ENCODE measurements around the gene IFT122. TPM values are rescaled to one million over a fixed set of nuclear protein-coding genes. Genes with fewer than 3 reads are reported as not detected.

IFT122 gene
- total and polyA plus RNA-seq, 2 of the 4 experiments (the other 2 are of a cell fraction): 16.8 to 28.0 TPM

GRCh38 chr3:129514563-129514962 lies 74.5 kb downstream of the IFT122 start:
- no peak for ATAC-seq (ENCODE audit: low read depth)
- WGBS, 2 experiments (ENCODE audit: extremely low coverage in 2 of 2, insufficient read length in 1 of 2): 93% methylated on average over 3 of the region's 6 CpGs; no CpG with 5 or more reads in 1 of the 2 experiments
- CTCF ChIA-PET: no interaction called here

More at GRCh38 chr3:129514563-129514962, 74.5 kb downstream of the IFT122 start:
- dilution Hi-C loops (cut with HindIII; ENCODE audit: low sequenced_read_pairs, unreplicated experiment): no loop called here
- Histone ChIP-seq H2BK15ac (ENCODE audit: low read depth, low read length) (no peak overlapping the region), H4K20me1 (ENCODE audit: insufficient read depth, low read length) (no peaks in the 10 kb centered on the region), H4K91ac (ENCODE audit: insufficient read depth, low read depth, low read length) (no peak overlapping the region), H3K23ac (ENCODE audit: low read depth, low read length) (no peak overlapping the region), H3K4ac (ENCODE audit: low read depth, low read length) (no peak overlapping the region), H4K5ac (ENCODE audit: low read depth, low read length) (no peak overlapping the region), H4K8ac (ENCODE audit: low read depth in 2 of 2, low read length in 2 of 2) (no peak overlapping the region), H3K9ac (ENCODE audit: low read depth, low read length) (no peak overlapping the region), H2BK20ac (ENCODE audit: low read depth, low read length) (no peak overlapping the region), H3K14ac (replicated peaks; ENCODE audit: low read depth, low read length) (no peak overlapping the region), H3K56ac (ENCODE audit: extremely low read depth, insufficient read depth, low read length) (no peak overlapping the region), H3K4me3 (ENCODE audit: insufficient read depth, low read depth, low read length) (no peak overlapping the region), H3K4me2 (ENCODE audit: low read depth, low read length) (no peak overlapping the region), H3K18ac (ENCODE audit: low read depth, low read length) (no peak overlapping the region), H3K27me3 (ENCODE audit: control insufficient read depth, insufficient read depth, low read length) (no peaks in the 10 kb centered on the region), H2AK9ac (replicated peaks; ENCODE audit: low read depth, low read length, poor library complexity) (no peak overlapping the region), H2AFZ (replicated peaks; ENCODE audit: low read length, poor library complexity) (no peak overlapping the region), H3K36me3 (ENCODE audit: control insufficient read depth, insufficient read depth, low read length) (peaks cover 22% of the 10 kb centered on the region; the same call in 1 of the 2 replicates), H3K4me1 (ENCODE audit: control insufficient read depth, insufficient read depth, low read length) (no peaks in the 10 kb centered on the region), H3K9me3 (ENCODE audit: control insufficient read depth, insufficient read depth, low read length) (no peaks in the 10 kb centered on the region), H3K9me1 (ENCODE audit: insufficient read depth, low read length) (peaks cover 6% of the 10 kb centered on the region; the same call in 1 of the 2 replicates), H2BK5ac (ENCODE audit: low read depth, low read length, poor library complexity, severe bottlenecking) (no peak overlapping the region), H3K79me1 (ENCODE audit: low read depth in 1 of 2, low read length in 2 of 2) (no peaks in the 10 kb centered on the region), H2BK120ac (ENCODE audit: low read depth, low read length) (no peak overlapping the region), H3K27ac (ENCODE audit: insufficient read depth, low read length) (no peak overlapping the region), H2AK5ac (ENCODE audit: low read depth, low read length) (no peak overlapping the region)
- in situ Hi-C loops (cut with MboI; ENCODE audit: low sequenced_read_pairs): no loop called here
- POLR2A ChIA-PET (ENCODE audit: unreplicated experiment): no interaction called here
- no peak for DNase-seq
- no TSS peak for BruUV-seq (replicated peaks)
- intact Hi-C loops (cut with micrococcal nuclease): no loop called here
- TF ChIP-seq, protein P1, sequence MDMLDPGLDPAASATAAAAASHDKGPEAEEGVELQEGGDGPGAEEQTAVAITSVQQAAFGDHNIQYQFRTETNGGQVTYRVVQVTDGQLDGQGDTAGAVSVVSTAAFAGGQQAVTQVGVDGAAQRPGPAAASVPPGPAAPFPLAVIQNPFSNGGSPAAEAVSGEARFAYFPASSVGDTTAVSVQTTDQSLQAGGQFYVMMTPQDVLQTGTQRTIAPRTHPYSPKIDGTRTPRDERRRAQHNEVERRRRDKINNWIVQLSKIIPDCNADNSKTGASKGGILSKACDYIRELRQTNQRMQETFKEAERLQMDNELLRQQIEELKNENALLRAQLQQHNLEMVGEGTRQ (IDR thresholded peaks at IDR 0.05; ENCODE audit: low read depth, low read length): no peak
- TF ChIP-seq FOS (IDR thresholded peaks at IDR 0.05; ENCODE audit: low read depth, low read length) (no peak), RFX5 (IDR thresholded peaks at IDR 0.05; ENCODE audit: low read depth, low read length) (no peak), SMC3 (IDR thresholded peaks at IDR 0.05; ENCODE audit: low read depth, low read length) (no peak), MXI1 (IDR thresholded peaks at IDR 0.05; ENCODE audit: borderline replicate concordance, low read depth, low read length) (no peak), RAD21 (IDR thresholded peaks at IDR 0.05; ENCODE audit: low read length) (no peak), POLR2A (IDR thresholded peaks at IDR 0.05; ENCODE audit: low read depth, low read length) (no peak), CEBPB (IDR thresholded peaks at IDR 0.05; ENCODE audit: low read depth, low read length) (no peak), ELK1 (IDR thresholded peaks at IDR 0.05; ENCODE audit: borderline replicate concordance, low read depth, low read length) (no peak), NFE2L2 (IDR thresholded peaks at IDR 0.05; ENCODE audit: low read depth, low read length) (no peak), BHLHE40 (IDR thresholded peaks at IDR 0.05; ENCODE audit: low read depth, low read length) (no peak), MAZ (IDR thresholded peaks at IDR 0.05; ENCODE audit: borderline replicate concordance, low read depth, low read length) (no peak), CHD1 (IDR thresholded peaks at IDR 0.05; ENCODE audit: low read depth, low read length) (no peak), RCOR1 (IDR thresholded peaks at IDR 0.05; ENCODE audit: insufficient replicate concordance, low read length) (no peak), MAFK (IDR thresholded peaks at IDR 0.05; ENCODE audit: low read depth, low read length) (no peak)
- TF ChIP-seq, protein P2, sequence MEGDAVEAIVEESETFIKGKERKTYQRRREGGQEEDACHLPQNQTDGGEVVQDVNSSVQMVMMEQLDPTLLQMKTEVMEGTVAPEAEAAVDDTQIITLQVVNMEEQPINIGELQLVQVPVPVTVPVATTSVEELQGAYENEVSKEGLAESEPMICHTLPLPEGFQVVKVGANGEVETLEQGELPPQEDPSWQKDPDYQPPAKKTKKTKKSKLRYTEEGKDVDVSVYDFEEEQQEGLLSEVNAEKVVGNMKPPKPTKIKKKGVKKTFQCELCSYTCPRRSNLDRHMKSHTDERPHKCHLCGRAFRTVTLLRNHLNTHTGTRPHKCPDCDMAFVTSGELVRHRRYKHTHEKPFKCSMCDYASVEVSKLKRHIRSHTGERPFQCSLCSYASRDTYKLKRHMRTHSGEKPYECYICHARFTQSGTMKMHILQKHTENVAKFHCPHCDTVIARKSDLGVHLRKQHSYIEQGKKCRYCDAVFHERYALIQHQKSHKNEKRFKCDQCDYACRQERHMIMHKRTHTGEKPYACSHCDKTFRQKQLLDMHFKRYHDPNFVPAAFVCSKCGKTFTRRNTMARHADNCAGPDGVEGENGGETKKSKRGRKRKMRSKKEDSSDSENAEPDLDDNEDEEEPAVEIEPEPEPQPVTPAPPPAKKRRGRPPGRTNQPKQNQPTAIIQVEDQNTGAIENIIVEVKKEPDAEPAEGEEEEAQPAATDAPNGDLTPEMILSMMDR (conservative IDR thresholded peaks at IDR 0.05; ENCODE audit: low read depth, low read length): no peak

Data from IMR-90 (cell line).